Forelimb muscle (tissue), 1 donor: ENCODE results near the gene PGF. TPM values are rescaled to one million over a fixed set of nuclear protein-coding genes. Genes with fewer than 3 reads are reported as not detected.

Source experiments
- DNase-seq: peaks from one replicate; pipeline ENCODE4 v3.0.0-alpha.2; 2013; ENCODE audit warnings: low read depth
- polyA plus RNA-seq: library from polyadenylated mRNA; unstranded; fragments of 120-200 nt; gene quantifications from one replicate; pipeline ENCODE4 v1.2.1, GENCODE V29; 2013; ENCODE audit not compliant: insufficient read length

Gene PGF
- polyA plus RNA-seq, 1 donor: 43.2 TPM

DNA sequence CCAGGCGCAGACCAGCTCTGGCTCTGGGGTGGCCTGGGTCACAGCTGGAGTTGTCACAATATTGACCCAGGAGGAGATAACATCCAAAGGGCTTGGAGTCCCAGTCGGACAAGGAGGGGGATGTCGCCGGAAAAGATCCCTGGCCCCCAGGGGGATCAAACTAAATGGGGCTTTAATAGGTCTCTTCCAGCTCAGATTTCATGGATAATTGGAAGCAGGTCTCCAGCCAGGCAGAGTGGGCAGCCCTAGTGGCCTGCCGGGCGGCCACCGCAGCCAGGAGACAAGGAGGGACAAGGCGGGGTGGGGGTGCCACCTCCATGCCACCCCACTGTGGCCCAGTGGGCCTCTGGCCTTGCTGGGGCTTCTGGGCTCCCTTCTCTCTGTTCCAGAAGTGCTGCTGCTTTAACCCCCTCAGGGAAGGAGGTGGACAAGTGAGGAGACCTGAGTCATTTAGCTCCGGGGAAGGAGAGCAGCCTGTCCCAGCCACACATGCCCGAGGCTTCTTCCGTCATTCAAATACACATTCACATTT is 23.1 kb upstream of the PGF start:
- DNase-seq: no peak

DNA sequence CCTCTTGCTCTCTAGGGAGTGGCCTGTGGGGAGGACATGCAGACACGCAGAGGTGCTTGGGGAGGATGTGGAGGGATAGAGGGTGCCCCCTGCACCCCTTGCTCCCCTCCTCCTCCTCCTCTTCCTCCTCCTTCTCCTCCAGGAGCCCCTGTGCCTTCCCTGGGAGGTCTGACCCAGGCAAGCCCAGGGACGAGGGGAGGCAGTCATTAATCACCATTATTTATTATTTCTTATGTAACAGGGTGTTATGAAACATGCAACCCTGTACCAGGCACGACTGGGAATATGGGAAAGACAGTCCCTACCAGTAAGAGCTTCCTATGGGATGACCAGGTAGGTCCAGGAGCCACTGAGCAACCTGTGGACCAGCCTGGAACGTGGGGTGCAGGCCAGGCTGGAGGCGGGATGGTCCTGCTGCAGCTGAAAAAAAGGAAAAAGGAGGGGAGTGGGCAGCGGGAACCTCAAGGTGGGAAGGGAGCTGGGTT is 22.5 kb upstream of the PGF start:
- no peak for DNase-seq

DNA sequence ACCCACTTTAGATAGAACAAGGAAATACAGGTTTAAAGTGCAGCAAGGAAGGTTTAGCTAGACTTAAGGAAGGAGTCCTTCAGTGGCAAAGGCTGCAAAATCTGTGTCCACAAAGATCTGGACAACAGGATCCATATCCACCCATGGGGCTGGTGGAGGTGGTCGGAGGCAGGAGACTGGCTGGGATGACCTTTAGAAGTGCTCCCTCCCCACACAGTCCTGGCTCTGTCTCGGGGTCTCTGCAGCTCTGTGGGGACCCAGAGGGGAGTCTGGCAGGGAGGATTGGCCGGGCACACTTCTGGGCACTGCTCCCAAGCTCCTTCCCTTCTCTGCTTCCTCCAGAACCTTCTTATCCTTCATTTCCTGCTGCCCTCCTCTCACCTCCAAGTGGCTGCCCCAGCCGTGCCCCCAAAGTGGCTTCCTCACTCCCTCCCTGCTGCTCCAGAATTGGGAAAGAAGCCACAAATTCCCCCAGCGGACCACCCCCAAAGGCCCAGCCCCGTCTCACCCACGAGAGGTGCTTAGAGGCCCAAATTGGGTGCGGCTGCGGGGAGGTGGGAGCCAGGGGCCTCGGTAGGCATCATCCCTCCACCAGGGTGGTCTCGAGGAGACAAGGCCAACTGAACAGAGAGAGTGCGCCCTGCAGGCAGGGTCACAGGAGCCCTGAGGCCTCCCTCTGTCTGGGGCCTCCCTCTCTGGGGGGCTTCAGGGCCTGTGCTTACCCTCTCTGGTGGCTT is 21.9 kb upstream of the PGF start:
- DNase-seq: no peak

DNA sequence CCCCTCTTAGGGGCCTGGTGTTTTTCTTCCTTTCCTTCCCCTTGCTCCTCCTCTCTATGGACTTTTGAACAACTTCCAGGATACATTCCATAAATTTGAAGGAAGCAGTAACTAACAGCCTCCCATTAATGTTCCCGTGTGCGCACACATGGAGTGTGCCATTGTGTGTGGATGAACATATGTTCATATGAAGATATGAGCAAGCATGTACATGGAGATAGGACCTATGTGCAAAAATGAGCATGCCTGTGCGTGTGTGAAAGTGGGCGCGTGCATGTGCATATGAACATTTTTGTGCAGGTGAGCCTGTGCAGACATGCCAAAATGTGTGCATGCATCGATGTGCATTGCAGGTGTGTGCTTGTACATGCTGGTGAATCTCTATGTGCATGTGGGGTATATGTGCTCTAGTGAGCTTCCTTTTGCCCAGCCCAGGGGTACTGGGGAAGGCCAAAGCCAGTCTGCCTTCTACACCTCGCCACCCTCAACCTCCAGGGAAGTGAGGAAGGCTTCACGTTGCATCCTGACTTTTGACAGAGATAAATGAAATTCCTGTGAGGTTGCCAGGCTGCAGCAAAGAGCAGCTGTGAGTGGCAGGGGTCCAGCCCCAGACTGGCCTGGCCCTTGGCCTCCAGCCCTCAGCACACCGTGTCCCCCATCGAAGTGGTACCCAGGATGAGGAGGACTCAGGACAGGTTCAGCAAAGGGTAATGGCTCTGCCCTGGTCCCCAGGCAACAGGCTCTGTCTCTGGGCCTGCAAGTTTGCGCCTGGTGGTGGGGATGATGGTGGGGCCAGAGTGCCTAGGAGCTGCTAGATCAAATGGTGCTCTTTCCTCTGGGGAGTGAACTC is 21.1 kb upstream of the PGF start:
- no peak for DNase-seq

DNA sequence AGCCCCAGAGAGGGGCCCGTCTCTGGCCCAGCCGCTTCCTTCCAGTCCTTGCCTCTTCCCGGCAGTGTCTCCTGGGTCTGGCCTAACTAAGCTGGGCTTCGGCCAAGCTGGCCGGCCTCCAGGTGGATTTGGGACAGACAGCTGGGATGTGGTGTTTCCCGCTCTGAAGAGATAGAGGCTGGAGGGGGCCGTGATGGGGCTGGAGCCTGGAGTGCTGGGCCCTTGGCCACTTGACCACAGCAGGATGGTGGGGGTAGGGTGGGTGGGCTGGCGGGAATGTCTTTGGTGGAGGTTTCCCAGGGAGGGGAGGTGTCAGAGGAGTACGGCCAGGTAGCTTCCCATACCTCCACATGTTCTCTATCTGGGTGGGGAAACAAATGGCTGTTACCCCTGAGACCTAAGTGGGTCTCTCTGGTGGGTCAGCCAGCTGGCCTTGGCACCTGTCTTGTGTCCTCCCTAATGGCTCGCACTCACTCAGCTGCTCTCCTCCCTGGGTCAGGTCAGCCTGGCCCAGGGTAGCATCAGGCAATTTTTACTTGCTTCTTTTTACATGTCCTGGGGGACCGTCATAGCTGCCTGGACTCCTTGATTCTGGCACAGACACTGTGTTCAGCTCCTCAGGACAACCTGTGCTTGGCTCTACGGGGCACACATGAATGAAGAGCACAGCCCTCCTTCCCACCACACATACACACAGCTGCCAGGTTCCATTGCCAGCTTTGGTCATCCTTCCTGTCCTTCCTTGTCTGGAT is 19.8 kb upstream of the PGF start:
- peak; percentile 73 for DNase-seq

DNA sequence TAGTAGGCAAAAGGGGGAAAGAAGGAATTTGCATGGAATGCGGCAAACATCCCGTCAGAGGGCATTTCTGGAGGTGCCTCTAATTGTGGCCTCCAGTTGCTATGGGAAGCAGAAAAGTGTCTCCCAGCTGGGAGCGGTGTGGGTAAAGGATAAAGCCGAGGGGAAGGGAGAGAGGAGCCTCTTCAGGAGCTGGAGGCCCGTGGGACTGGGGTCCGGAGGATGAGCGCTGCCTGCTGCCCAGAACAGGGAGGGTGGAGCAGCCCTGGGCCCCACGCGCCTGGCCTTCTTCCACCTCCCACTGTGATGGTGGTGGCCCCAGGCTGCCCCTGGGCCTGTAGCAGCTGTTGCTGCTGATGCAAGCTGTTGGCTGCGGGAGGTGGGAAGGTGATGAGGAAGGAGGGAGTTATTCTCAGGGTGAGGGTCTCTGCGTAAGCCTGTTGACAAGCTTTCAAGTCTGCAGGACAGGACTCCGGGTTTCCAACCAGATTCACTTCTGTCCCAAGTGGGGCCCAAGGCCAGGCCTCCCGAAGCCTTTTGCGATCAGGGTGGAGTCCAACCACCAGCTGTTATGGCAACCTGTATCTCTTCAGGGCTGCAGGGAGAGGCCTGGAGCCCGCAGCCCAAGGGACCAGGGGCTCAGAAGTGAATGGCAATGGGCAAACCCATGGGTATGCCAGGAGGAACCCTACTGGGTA is 19.1 kb upstream of the PGF start:
- peak; percentile 60 for DNase-seq

DNA sequence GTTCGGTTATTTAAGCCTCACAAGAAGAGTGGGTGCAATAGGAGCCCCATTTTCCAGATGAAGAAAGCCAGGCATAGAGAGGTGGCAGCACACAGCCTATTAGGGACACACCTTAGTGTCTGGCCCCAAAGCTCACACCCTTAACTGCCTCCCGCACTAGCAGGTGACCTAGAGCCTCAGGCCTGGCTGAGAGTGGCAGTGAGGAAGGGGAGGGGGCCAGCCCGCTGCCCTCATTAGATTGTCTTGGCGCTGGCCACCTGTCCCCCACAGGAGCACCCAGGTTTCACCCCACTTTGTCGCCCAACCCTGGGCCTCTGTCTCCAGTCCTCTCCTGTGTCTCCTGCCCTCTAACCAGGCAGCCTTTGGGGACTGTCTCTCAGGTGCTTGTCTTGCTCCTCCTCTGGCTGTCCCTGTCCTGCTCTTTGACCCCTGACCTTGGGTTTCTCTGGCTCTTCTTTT is 18.5 kb upstream of the PGF start:
- DNase-seq: no peak

DNA sequence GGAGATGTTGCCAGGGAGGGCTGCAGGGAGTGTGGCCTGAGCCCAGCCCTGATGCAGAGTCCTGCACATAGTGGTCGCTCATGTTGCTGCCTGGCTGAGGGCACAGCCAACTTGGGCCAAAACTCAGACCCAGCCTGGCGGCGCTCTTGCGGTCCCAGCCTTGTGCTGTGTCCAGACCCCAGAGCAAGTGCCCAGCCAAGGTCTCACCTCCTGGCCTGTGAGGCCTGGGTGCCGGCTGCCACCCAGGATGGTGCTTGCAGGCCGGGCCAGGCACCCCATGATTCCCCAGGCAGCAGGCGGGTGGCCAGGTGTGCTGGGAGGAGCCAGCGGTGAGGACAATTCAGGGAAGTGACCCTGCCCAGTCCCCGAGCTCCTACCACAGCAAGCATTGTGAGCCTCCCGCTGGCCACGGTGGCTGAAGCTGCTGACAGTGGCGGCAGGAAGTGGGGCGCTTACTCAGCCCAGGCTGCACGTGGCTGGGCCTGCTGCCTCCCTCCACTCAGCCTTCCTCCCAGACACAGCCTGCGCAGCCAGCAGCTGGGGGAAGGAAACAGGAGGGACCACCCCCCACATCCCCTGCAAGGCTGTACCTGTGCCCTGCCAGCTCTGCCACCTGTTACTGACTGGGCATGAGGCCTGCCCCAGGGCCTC is 17.7 kb upstream of the PGF start:
- DNase-seq: no peak

DNA sequence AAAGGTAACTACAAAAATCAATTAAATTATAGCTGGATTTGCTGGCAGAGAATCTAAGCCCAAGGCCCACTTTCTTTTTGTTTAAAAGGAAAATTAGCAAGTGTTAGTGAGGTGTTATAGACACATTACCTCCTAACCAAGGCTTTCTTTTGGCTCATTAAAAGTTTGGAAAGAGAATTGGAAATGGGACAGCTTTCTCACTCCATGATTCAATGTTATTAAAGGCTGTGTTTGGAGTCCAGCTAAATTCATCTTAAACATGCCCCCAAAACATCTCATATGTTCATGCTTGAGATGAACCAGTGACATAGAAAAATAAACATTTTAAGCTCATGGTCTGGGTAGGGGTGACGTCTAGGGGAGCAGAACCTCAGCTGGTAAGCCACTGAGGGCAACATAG is 13.4 kb upstream of the PGF start:
- no peak for DNase-seq

DNA sequence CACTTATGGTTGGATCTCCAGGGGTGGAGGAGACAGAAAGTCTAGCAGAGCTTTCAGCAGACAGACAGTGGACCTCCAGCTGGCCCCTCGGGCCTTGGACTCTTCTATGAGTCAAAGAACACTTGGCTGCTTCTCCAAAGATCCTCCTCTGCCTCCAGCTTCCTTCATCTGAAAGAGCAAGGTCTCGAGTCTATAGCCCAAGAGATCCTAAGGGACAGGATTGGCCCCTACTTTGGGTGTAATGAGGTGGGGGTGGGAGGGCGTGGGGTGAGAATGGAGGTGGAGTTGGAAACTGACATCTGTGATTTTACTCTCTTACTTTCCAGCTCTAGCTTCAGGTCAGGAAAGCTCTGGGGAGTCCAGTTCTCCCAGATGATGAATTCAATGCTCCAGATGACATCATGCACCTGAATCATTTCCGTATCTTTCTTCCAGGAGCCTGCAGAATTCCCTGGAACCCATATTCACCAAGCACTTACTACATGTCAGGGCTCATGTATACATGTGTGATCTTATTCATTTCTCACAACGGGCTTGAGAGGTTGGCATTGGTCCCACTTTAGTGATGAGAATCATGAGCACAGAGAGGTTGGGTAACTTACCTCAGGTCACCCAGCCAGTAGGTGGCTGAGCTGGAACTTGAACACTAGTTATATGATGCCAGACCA is 10.2 kb upstream of the PGF start:
- DNase-seq: no peak

DNA sequence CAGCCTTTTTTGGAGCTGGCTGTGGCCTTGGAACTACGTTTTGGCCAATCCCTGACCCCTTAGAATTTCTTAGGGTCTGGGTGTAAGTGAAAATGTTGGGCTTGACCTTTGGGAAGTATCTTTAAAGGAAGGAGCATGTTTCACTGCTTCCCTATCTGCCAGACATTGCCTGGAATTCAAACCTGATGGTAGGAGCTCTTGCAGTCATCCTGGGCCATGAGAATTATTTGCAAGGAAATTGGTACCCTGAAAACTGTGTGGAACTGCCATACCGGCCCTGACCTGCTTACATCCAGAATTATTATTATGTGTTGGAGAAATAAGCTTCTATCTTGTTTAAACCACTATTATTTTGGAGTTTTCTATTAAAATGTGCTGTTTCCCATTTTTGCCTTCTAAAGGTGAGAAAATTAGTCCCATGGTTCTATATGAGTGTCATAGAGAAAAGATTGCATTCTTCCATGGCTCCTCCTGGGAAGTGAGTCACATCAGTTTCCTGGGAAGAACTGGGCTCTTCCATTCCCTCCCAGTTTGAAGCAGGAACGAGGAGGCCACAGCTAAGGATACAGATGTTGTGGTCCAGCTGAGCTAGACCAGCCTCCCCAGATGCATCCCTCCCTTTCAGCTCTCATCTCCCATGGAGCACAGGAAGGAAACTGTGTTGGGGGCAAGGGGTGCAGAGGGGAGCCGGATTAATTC is 9.5 kb upstream of the PGF start:
- no peak for DNase-seq

DNA sequence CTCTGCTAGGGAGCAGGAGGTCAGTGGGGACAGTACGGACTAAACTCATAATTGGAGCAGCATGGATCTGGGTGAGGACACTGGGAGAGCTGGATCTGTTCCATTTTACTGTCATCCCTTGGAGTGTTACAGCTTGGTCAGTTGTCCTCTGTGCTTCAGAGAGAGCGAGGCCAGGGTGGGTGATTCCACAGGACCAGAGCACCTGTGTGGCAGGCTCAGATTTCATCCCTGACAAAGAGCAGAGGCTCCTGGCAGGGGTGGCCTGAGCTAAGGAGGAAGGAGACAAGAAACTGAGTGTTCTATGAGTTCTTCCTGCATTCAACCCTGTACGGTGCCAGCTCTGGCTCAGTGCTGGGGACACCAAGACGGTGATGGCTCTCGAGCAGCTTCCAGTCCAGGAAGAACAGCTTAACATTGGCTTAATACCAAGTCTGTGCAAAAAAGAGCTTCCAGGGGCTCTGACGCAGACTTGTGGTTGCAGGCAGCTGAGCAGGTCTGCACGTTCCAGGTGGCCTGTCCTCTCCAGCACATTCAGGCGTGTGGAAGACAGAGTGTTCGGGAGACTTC is 8.4 kb upstream of the PGF start:
- no peak for DNase-seq

DNA sequence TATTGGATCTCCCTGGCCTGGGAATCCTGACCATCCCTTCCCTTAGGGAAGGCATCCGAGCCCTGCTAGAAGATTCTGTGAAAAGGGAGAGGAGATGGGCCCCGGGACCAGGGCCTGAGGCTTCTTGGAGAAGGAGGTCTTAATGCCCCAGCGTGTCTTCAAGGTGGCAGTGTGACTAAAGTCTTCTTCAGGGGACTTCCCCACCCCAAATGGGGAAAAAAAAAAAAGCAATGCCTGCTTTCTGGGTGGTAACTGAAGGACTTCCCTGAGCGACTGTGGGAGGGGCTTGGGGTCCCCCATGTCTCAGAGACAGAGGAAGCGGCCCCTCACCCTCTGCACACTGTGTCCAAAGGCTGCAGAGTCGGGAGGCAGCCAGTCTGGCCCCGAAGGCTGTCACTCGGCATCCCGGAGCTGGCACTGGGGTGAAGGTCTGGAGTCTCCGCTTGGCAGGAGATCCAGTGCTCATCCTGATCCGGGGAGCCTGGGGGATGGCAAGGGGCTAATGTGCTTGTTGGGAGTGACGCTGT is 7.8 kb upstream of the PGF start:
- no peak for DNase-seq

DNA sequence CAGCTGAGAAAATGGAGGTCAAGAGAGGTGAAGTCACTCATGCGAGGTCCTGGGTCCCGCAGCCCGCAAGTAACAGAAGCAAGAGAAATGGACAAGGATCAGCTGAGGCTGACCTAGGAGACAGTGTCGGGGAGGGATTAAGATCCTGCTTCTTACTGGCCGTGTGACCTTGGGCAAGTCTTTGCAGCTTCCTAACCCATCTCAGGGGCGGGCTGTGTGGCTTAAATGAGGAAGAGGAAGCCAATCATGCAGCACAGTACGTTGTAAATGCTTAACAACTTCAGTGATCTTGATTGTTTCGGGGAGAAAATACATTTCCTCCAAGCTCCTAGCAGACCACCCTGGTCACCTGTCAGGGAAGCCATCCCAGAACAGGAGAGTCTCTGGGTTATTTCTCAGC is 7.1 kb upstream of the PGF start:
- DNase-seq: no peak

DNA sequence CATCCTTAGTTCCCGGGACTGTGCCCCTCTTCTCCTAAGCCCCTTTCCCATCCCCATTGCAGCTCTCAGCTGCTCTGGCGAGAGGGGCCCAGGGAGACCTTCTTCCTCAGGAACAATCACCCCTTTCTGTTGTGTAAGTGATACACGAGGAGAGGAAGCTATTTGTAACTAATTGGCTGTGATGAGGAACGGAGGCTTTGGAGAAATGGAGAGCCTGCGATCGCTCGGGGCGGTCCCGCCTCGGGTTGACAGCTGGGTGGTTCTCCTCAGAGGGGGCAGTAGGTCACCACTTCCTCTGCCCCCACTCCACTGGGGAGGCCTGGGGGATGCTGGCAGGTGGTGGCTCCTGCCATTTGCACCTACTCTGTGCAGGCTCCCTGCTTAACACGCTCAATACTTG is 6.6 kb upstream of the PGF start:
- no peak for DNase-seq

DNA sequence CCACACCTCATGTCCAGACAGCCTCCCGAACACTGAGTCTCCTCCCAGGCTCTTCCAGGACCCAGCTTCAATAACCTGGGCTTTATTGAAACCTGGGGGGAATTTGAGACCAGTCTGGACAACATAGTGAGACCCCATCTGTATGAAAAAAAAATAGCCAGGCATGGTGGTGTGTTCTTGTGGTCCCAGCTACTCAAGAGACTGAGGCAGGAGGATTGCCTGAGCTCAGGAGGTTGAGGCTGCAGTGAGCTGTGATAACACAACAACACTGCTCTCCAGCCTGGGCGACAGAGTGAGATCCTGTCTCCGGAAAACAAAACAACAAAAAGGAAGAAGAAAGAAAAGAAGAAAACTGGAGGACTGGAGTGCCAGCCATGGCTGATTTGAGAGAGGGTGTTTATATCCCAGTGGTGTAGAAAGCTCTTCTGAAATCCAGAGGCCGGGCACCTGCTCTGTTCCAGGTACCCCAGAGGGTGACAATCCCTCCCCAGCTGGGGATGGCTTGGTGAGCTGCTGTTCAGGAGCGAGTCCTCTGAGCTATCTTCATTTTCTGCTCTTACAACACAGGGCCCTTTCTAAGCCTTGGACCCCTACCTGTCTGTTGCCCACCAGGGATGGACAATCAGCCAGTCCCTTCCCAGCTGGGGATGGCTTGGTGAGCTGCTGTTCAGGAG is 6.0 kb upstream of the PGF start:
- DNase-seq: no peak

DNA sequence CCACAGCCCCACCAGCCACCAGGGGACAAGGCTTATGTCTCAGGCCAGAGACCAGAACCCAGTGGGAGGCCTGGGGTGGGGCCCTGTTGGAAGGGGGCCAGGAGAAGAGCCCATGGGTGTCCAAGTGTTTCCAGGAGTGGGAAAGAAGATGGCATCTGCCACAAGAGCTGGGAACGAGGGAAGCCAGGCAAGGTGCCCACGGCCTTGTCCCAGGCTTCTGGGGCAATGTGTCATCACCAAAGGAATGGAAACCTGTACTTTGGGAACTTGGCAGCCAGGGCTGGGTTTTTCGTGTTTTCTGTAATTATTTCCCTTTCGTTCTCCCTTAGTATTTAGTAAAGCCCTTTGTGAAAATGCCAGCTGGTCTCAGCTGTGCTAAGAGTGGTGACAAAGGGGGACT is 5.3 kb upstream of the PGF start:
- no peak for DNase-seq

DNA sequence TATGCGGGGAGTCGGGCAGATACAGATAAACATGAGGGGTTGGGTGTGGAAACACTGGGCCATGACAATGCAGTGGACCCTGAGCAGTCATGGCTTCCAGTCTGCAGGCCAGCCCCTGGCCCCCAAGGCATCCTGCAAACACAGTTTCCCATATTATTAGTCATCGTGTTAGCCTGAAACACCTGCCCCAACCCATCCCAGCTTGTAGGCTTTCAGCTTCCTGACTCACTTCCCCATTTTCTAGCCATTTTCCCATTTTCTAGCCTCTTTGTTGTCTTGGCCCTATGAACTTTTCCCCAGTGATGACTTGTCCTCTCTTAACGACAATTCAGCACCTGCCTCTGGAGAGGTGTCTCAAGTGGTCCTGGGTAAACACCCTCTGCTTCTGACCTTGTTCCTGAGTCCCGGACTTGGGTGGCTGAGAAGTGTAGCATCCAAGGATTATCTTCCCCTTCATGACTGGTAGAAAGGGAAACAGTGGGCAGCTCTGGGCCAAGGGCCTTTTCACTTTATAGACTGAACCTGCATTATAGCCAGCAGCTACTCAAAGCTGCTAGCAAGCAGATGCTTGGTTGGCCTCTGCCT is 4.3 kb upstream of the PGF start:
- DNase-seq: no peak
